ENCODE measurements around the gene NRXN3. TPM values are rescaled to one million over a fixed set of nuclear protein-coding genes. Genes with fewer than 3 reads are reported as not detected.

The NRXN3 gene
- total RNA-seq, 1 donor from 2014 or later: 11.4 TPM

- no peak for DNase-seq (ENCODE audit: low spot score in 2 of 2, unreplicated experiment in 2 of 2)
- Mint-ChIP-seq H3K9me3 (no peaks in the 10 kb centered on the region), H3K27ac (no peak overlapping the region), H3K4me1 (peaks cover 22% of the 10 kb centered on the region), H3K4me3 (no peak overlapping the region), H3K27me3 (ENCODE audit: low read depth) (peaks cover 16% of the 10 kb centered on the region), H3K36me3 (no peaks in the 10 kb centered on the region)
- TF ChIP-seq CTCF (IDR thresholded peaks at IDR 0.05; ENCODE audit: unreplicated experiment): no peak
These were observed 1635.5 kb downstream of the NRXN3 start for GRCh38 chr14:79805636-79806035.

- H3K27ac Mint-ChIP-seq: no peak overlapping the region
These were observed 1639.9 kb downstream of the NRXN3 start for GRCh38 chr14:79809849-79810612.

GRCh38 chr14:79820866-79821535 lies 1650.8 kb downstream of the NRXN3 start:
- Mint-ChIP-seq H3K9me3 (peaks cover 4% of the 10 kb centered on the region), H3K4me3 (no peak overlapping the region)
- no peak for TF ChIP-seq CTCF (IDR thresholded peaks at IDR 0.05; ENCODE audit: unreplicated experiment)

More at GRCh38 chr14:79809849-79810612, 1639.9 kb downstream of the NRXN3 start:
- Mint-ChIP-seq H3K36me3 (no peaks in the 10 kb centered on the region), H3K4me3 (no peak overlapping the region), H3K4me1 (peaks cover 13% of the 10 kb centered on the region), H3K9me3 (peaks cover 4% of the 10 kb centered on the region), H3K27me3 (ENCODE audit: low read depth) (peaks cover 6% of the 10 kb centered on the region)
- no peak for DNase-seq (ENCODE audit: low spot score in 2 of 2, unreplicated experiment in 2 of 2)
- no peak for TF ChIP-seq CTCF (IDR thresholded peaks at IDR 0.05; ENCODE audit: unreplicated experiment)

GRCh38 chr14:79822034-79822433 lies 1651.9 kb downstream of the NRXN3 start:
- Mint-ChIP-seq H3K27ac (no peak overlapping the region), H3K4me1 (peaks cover 13% of the 10 kb centered on the region), H3K36me3 (no peaks in the 10 kb centered on the region), H3K27me3 (ENCODE audit: low read depth) (no peaks in the 10 kb centered on the region), H3K4me3 (no peak overlapping the region), H3K9me3 (peaks cover 4% of the 10 kb centered on the region)
- TF ChIP-seq CTCF (IDR thresholded peaks at IDR 0.05; ENCODE audit: unreplicated experiment): no peak
- no peak for DNase-seq (ENCODE audit: low spot score in 2 of 2, unreplicated experiment in 2 of 2)

More at GRCh38 chr14:79820866-79821535, 1650.8 kb downstream of the NRXN3 start:
- no peaks in the 10 kb centered on the region for H3K36me3 Mint-ChIP-seq
- peaks cover 13% of the 10 kb centered on the region for H3K4me1 Mint-ChIP-seq
- H3K27ac Mint-ChIP-seq: no peak overlapping the region
- DNase-seq (ENCODE audit: low spot score in 2 of 2, unreplicated experiment in 2 of 2): no peak
- no peaks in the 10 kb centered on the region for H3K27me3 Mint-ChIP-seq (ENCODE audit: low read depth)

- Mint-ChIP-seq H3K4me3 (no peak overlapping the region), H3K27ac (no peak overlapping the region), H3K36me3 (no peaks in the 10 kb centered on the region)
These were observed 1654.9 kb downstream of the NRXN3 start for GRCh38 chr14:79825046-79825521.

More at GRCh38 chr14:79825046-79825521, 1654.9 kb downstream of the NRXN3 start:
- no peaks in the 10 kb centered on the region for H3K27me3 Mint-ChIP-seq (ENCODE audit: low read depth)
- peaks cover 13% of the 10 kb centered on the region for H3K4me1 Mint-ChIP-seq
- H3K9me3 Mint-ChIP-seq: no peaks in the 10 kb centered on the region
- no peak for DNase-seq (ENCODE audit: low spot score in 2 of 2, unreplicated experiment in 2 of 2)
- TF ChIP-seq CTCF (IDR thresholded peaks at IDR 0.05; ENCODE audit: unreplicated experiment): no peak

Data from mesothelial cell of epicardium (in vitro differentiated cells).